SH-SY5Y (cell line): ENCODE results near the gene TMCO4.

Experiments used
- GATA2 ChIP-seq: IDR thresholded peaks from 2 replicates; pipeline ENCODE4 v1.6.1; 2011; ENCODE audit warnings: mild to moderate bottlenecking, low read depth, low read length
- GATA3 ChIP-seq: IDR thresholded peaks from 2 replicates; pipeline ENCODE4 v1.6.1; 2011; ENCODE audit warnings: low read depth, mild to moderate bottlenecking, low read length, moderate library complexity

GRCh38 chr1:19752083-19752696, 47.5 kb downstream of the TMCO4 start:
- TF ChIP-seq GATA2 (no peak), GATA3 (no peak)
